ENCODE results near the gene DNM2.
"Not testable (repeated sequence)": the region's sequence is repeated elsewhere in the genome, so short reads cannot be mapped to it uniquely, and the experiment has no call there.

- not testable (repeated sequence) for TF ChIP-seq CTCF (conservative IDR thresholded peaks at IDR 0.05); ZFX (IDR thresholded peaks at IDR 0.05)
Observed at GRCh38 chr19:10856899-10857298, 139.0 kb downstream of the DNM2 start.
